Naive thymus-derived CD8-positive, alpha-beta T cell (primary cell): ENCODE data around the gene ZSCAN31. TPM values are rescaled to one million over a fixed set of nuclear protein-coding genes. Genes with fewer than 3 reads are reported as not detected.

Source experiments
- ATAC-seq, 2 donors: fragments of 150-1000 bp; cut with Tn5 transposase in 1 of 2; sonication (Bioruptor Pico), chemical (Tn5 transposase) in 1 of 2; 1 replicate in 1 of 2; 2 replicates in 1 of 2; pipeline ENCODE4 v1.10.0; 2021; ENCODE audit warnings: mild to moderate bottlenecking in 2 of 2, moderate library complexity in 2 of 2
- POLR2A ChIA-PET: fragments of 350-600 bp; sonication (Branson Sonifier 250); formaldehyde crosslinking; loops from one replicate; lab custom pipeline; 2021; ENCODE audit warnings: antibody characterized with exemption; lab: Charles Lee
- DNase-seq, 10 donors: peaks; one replicate each; pipeline versions ENCODE4 v3.0.0 to v3.0.0-alpha.2; 2020 to 2022
- H3K27ac Mint-ChIP-seq, 10 donors: one replicate each; pipeline ENCODE4 v1.8.0; 2020 to 2022; ENCODE audit warnings: mild to moderate bottlenecking in 10 of 10, mixed read lengths in 10 of 10, moderate library complexity in 4 of 10, inconsistent platforms in 1 of 10
- H3K27me3 Mint-ChIP-seq, 5 donors: one replicate each; pipeline ENCODE4 v1.8.0; 2021 to 2022; ENCODE audit warnings: mixed read lengths in 5 of 5
- H3K36me3 Mint-ChIP-seq, 3 donors: one replicate each; pipeline ENCODE4 v1.8.0; 2020 to 2022; ENCODE audit warnings: mixed read lengths in 3 of 3, mild to moderate bottlenecking in 2 of 3, inconsistent platforms in 1 of 3
- H3K4me1 Mint-ChIP-seq, 4 donors: one replicate each; pipeline ENCODE4 v1.8.0; 2021 to 2022; ENCODE audit warnings: mixed read lengths in 4 of 4
- H3K4me3 Mint-ChIP-seq, 10 donors: one replicate each; pipeline ENCODE4 v1.8.0; 2020 to 2022; ENCODE audit warnings: mild to moderate bottlenecking in 10 of 10, mixed read lengths in 10 of 10, moderate library complexity in 6 of 10, inconsistent platforms in 1 of 10
- H3K9me3 Mint-ChIP-seq, 9 donors: one replicate each; pipeline ENCODE4 v1.8.0; 2020 to 2022; ENCODE audit warnings: mixed read lengths in 9 of 9, mild to moderate bottlenecking in 3 of 9, inconsistent platforms in 1 of 9, moderate library complexity in 1 of 9
- polyA plus RNA-seq, 3 donors: library from polyadenylated mRNA; unstranded; fragments of 300-500 nt; fragmentation: Illumina TruSeq; gene quantifications; one replicate each; pipeline ENCODE4 v1.2.3, GENCODE V29; 2021
- total RNA-seq, 8 experiments: library from RNA in 2 of 8; stranded (reverse) in 2 of 8; gene quantifications; one replicate each; pipeline ENCODE4 v1.2.3 and lab custom pipeline; 2021 to 2026

Gene ZSCAN31
- total and polyA plus RNA-seq, 5 experiments from 2014 or later, result 0.79 to 2.8 (median 1.0) TPM

DNA sequence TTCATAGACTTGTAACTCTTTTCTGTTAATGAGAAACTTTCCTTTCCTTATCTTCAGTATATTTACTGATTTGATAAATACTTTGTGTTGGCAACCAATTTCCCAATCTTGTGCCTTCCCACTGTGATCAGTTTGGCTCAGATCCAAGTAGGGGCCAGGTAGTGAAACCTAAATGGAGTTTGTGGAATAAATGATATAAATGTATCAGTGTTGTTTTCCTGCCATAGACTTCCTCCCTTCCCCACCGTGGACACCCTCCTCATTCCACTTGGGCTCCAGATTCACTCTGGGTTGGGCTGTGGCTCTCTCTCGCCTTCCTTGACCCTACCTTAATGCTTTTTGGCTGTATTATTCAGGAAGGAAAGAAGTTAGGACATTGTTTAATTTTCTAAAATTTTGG lies 15.1 kb upstream of the ZSCAN31 start:
- POLR2A ChIA-PET, result interaction anchor here (0.6 kb wide), 1 partner anchor 877 kb away, joined by 3 read pairs; no protein-coding TSS in a partner anchor
- Mint-ChIP-seq H3K4me3 (peak overlapping the region; percentile 88 to 100 (median 99)), H3K9me3 (no peaks in the 10 kb centered on the region), H3K27me3 (peaks cover 2 to 18% (median 9%) of the 10 kb centered on the region in 5 donors), H3K36me3 (no peaks in the 10 kb centered on the region), H3K4me1 (peaks cover 22 to 55% (median 46%) of the 10 kb centered on the region in 4 donors), H3K27ac (peak overlapping the region in 8 of 10 donors; percentile 5 to 97 (median 77))
- DNase-seq, result no peak
- ATAC-seq, result no peak

DNA sequence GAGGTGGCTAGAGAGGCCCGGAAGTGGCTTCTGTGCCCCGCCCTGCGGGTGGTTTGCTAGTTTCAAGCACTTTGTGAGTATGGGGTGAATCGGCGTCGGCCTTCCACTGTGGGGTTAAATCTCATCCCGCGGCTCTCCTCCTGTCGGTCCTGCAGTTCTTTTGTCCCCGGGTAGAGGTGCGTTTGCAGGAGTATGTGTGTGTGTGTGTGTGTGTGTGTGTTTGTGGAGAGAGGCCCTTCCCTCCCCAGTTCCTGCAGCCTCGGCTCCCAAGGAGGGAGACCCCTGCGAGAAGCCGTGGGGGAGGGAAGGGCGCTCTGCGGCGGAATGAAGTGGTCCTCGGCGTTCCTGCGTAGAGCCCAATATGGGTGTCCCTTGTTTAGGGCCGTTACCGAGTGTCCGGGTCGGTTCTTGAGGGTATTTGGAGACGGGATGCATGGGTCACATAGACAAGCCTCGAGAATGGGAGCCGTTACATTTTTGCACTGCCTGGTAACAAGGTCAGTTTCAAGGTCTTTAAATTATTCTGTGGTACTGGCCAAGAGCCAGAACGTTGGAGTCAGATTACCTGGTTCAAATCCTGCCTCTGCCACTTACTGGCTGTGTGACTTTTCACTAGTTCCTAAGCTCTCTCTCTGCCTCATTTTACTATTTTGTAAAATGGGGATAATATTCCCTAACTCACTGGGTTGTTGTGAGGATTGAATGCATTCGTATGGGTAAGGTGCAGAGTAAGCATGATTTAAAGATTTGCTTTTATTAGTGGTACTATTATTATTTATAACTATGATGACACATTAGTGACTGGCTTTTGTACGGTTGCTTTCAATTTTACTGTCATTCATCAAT lies 14.2 kb upstream of the ZSCAN31 start, which contains the start of gene ZKSCAN3:
ZKSCAN3 (plus strand) TSS at position 56 of the 846 bp plus-strand sequence. CDS start 9,640 bp downstream, outside the sequence.
- no peaks in the 10 kb centered on the region for H3K36me3 Mint-ChIP-seq
- H3K27ac Mint-ChIP-seq, result peak within 1 kb of the TSS; percentile 91 to 98 (median 97)
- POLR2A ChIA-PET, result interaction anchor here (0.6 to 1.6 kb wide), 5 partner anchors 12 to 208 kb away, joined by 3 to 14 read pairs (median 5); partner anchors contain the start of genes ZKSCAN4, ZKSCAN8, ZSCAN26 and ZSCAN31
- peaks cover 3 to 18% (median 9%) of the 10 kb centered on the region in 5 donors for H3K27me3 Mint-ChIP-seq
- peak within 1 kb of the TSS; percentile 88 to 100 (median 99) for H3K4me3 Mint-ChIP-seq
- H3K9me3 Mint-ChIP-seq, result no peaks in the 10 kb centered on the region
- peaks cover 17 to 45% (median 36%) of the 10 kb centered on the region in 4 donors for H3K4me1 Mint-ChIP-seq
- peak; percentile 99 to 100 for ATAC-seq
- DNase-seq, result peak; percentile 59 to 90 (median 76)

DNA sequence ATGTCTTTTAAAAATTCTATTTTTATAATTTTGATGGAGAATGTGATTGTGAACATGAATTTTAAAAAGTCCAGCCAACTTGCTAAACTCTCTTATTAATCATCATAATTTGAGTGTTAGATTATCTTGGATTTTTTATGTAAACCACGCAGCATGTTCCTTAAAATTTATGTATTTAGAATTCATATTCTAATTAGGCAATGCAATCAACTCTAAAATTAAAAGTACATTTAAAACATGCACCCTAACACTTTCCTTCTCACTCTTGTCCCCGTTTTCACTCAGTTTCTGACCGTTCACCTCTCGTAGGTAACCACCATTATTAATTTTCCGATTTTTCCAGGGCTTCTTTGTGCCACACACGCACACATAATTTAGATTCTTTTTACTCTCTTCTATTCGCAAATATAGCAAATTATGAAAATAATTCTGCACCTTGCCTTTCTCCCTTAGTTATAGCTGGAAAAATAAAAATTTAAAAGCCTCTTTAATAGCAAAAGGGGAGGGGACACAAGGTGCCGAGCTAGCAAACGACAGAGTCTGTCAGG lies 13.5 kb upstream of the ZSCAN31 start:
- peaks cover 6 to 18% (median 9%) of the 10 kb centered on the region in 5 donors for H3K27me3 Mint-ChIP-seq
- peaks cover 17 to 45% (median 34%) of the 10 kb centered on the region in 4 donors for H3K4me1 Mint-ChIP-seq
- H3K4me3 Mint-ChIP-seq, result peak overlapping the region; percentile 88 to 100 (median 99)
- POLR2A ChIA-PET, result interaction anchor here (0.6 to 1.6 kb wide), 5 partner anchors 11 to 208 kb away, joined by 3 to 14 read pairs (median 5); partner anchors contain the start of genes ZKSCAN4, ZKSCAN8, ZSCAN26 and ZSCAN31
- ATAC-seq, result no peak
- H3K9me3 Mint-ChIP-seq, result no peaks in the 10 kb centered on the region
- no peak for DNase-seq
- H3K36me3 Mint-ChIP-seq, result no peaks in the 10 kb centered on the region
- peak overlapping the region; percentile 91 to 98 (median 97) for H3K27ac Mint-ChIP-seq

DNA sequence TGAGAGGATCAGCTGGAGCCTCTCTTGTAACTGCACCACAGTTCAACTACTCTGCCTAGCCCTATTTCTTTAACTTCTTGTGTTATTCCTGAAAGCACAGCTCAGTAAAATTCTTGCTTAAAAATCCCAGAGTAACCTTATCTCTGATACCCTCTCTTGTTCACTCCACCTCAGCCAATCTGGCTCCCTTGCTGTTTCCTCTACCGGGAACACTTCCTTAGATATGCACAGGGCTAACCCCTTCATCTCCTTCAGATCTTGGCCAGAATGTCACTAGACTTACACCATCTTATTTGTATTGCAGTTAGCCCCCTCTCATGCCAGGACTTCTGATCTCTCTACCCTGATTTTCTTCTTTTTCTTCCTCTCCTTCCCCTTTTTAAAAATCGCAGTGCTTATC lies 11.2 kb upstream of the ZSCAN31 start:
- Mint-ChIP-seq H3K27ac (peak overlapping the region in 1 of 10 donors; percentile 64), H3K36me3 (no peaks in the 10 kb centered on the region), H3K27me3 (peaks cover 7 to 19% (median 9%) of the 10 kb centered on the region in 5 donors), H3K4me1 (peaks cover 14 to 29% (median 26%) of the 10 kb centered on the region in 4 donors), H3K9me3 (no peaks in the 10 kb centered on the region), H3K4me3 (no peak overlapping the region)
- no peak for ATAC-seq
- no peak for DNase-seq
- POLR2A ChIA-PET, result no interaction called here

DNA sequence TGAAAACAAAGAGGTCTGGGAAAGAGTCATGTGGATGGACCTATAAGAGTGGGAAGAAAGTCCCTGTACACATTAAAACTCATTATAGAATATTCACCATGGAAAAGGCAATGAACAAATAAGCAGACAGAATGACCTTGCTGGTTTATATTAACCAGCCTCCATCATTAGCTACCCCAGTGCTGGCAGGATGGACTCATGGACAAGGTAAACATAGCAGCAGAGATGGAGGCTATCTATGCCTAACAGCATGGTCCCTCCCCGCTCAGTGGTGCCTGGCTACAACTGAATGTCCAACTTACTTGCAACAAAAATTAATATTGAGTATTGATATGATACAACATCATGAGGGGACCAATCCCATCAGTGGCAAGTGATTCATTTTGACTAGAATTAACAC lies 9.3 kb upstream of the ZSCAN31 start:
- POLR2A ChIA-PET, result interaction anchor here (0.7 to 1.0 kb wide), 2 partner anchors 10 to 17 kb away, joined by 3 to 5 read pairs; no protein-coding TSS in a partner anchor
- DNase-seq, result no peak
- Mint-ChIP-seq H3K36me3 (peaks cover 0 to 2% (median 0%) of the 10 kb centered on the region in 3 donors), H3K4me3 (no peak overlapping the region), H3K9me3 (peaks cover 0 to 7% (median 2%) of the 10 kb centered on the region in 9 donors), H3K4me1 (peaks cover 7 to 10% (median 8%) of the 10 kb centered on the region in 4 donors), H3K27ac (no peak overlapping the region), H3K27me3 (peaks cover 7 to 19% (median 9%) of the 10 kb centered on the region in 5 donors)
- ATAC-seq, result no peak

DNA sequence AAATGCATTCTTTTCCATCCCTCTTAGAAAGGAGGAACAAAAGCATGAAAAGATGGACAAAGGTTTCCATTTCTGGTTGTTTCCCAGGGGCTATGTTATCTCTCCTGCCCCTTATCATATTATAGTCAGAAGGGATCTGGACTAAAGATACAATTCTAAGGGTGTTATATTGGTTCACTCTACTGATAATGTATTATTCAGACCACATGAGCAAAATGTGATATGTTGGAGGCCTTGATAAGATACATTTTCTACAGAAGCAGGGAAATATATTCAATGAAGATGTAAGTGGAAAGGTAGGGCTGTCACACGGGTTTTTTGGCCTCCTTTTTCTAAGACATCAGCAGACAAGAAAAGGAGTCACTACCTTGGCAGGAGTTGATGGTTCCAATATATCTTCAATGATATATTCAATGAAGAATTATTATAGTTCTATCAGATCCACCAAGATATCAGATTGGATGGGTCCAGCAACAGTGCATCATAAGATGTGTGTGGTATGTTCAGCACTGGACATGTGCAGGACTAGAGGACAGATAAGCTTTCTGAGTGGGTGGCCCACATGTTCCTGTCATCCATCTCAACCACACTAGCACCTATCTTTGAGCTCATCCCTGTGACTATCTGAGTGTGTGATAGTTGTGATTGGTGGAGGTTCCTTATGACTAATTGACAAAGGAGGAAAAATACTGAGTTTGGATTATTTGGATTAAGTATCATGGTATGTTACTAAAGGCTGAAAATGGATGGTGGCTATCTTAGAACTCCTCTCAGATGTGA lies 8.1 kb upstream of the ZSCAN31 start:
- peaks cover 7 to 18% (median 9%) of the 10 kb centered on the region in 5 donors for H3K27me3 Mint-ChIP-seq
- DNase-seq (no peak), ATAC-seq (no peak)
- peaks cover 0 to 2% (median 0%) of the 10 kb centered on the region in 3 donors for H3K36me3 Mint-ChIP-seq
- no peak overlapping the region for H3K4me3 Mint-ChIP-seq
- H3K27ac Mint-ChIP-seq, result no peak overlapping the region
- POLR2A ChIA-PET, result interaction anchor here (0.7 kb wide), 1 partner anchor 19 kb away, joined by 5 read pairs; no protein-coding TSS in a partner anchor
- H3K9me3 Mint-ChIP-seq, result peaks cover 0 to 10% (median 5%) of the 10 kb centered on the region in 9 donors
- H3K4me1 Mint-ChIP-seq, result no peaks in the 10 kb centered on the region

DNA sequence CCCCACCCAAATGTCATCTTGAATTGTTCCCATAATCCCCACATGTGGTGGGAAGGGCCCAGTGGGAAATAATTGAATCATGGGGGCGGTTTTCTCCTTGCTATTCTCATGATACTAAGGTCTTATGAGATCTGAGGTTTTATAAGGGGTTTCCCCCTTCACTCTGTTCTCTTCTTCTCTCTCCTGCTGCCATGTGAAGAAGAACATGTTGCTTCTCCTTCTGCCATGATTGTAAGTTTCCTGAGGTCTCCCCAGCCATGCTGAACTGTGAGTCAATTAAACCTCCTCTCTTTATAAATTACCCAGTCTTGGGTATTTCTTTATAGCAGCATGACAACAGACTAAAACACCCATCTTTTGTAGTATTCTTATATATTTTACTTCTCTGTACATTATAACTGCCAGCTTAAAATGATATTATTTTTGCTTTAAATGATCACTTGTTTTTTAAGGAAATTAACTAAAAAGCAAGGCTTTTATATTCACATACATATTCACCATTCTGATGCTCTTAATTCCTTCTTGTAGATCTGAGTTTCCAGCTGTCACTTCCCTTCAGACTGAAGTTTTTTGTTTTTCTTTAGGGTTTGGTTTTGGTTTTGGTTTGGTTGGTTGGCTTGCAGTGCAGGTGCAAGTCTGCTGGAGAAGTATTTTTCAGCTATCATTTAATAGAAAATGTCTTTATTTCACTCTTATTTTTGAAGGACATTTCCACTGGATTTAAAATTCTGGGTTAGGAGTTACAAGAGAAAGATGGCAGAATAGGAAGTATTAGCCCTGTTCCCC lies 4.6 kb upstream of the ZSCAN31 start:
- Mint-ChIP-seq H3K27ac (no peak overlapping the region), H3K9me3 (peaks cover 0 to 10% (median 5%) of the 10 kb centered on the region in 9 donors), H3K27me3 (peaks cover 0 to 6% (median 0%) of the 10 kb centered on the region in 5 donors), H3K4me1 (no peaks in the 10 kb centered on the region), H3K36me3 (peaks cover 0 to 2% (median 0%) of the 10 kb centered on the region in 3 donors), H3K4me3 (no peak overlapping the region)
- POLR2A ChIA-PET, result no interaction called here
- DNase-seq (no peak), ATAC-seq (no peak)

DNA sequence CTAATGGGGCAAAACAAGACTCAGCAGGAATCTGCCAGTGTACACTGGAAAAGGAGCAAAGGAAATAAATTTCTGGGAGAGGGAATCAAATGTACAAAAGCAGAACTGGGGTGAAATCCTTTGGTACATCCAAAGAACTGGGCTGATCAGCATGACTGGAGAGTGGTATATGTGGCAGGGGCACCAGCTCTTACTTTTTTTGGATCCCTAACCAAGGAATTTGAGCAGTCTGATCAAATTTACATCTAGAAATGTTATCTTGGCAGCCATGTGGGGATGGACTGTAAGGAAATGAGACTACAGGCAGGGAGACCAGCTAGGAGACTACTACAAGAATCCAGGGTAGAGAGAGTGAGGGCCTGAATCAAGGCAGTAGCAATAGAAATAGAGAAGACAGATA lies 1.2 kb upstream of the ZSCAN31 start:
- H3K27me3 Mint-ChIP-seq, result no peaks in the 10 kb centered on the region
- peaks cover 0 to 10% (median 5%) of the 10 kb centered on the region in 9 donors for H3K9me3 Mint-ChIP-seq
- ATAC-seq (no peak), DNase-seq (no peak)
- H3K27ac Mint-ChIP-seq, result no peak overlapping the region
- H3K4me1 Mint-ChIP-seq, result peaks cover 0 to 11% (median 8%) of the 10 kb centered on the region in 4 donors
- POLR2A ChIA-PET, result interaction anchor here (0.7 to 0.8 kb wide), 3 partner anchors 85 to 616 kb away, joined by 3 to 5 read pairs (median 3); partner anchors contain the start of gene ZKSCAN4
- peaks cover 0 to 2% (median 0%) of the 10 kb centered on the region in 3 donors for H3K36me3 Mint-ChIP-seq
- no peak overlapping the region for H3K4me3 Mint-ChIP-seq

DNA sequence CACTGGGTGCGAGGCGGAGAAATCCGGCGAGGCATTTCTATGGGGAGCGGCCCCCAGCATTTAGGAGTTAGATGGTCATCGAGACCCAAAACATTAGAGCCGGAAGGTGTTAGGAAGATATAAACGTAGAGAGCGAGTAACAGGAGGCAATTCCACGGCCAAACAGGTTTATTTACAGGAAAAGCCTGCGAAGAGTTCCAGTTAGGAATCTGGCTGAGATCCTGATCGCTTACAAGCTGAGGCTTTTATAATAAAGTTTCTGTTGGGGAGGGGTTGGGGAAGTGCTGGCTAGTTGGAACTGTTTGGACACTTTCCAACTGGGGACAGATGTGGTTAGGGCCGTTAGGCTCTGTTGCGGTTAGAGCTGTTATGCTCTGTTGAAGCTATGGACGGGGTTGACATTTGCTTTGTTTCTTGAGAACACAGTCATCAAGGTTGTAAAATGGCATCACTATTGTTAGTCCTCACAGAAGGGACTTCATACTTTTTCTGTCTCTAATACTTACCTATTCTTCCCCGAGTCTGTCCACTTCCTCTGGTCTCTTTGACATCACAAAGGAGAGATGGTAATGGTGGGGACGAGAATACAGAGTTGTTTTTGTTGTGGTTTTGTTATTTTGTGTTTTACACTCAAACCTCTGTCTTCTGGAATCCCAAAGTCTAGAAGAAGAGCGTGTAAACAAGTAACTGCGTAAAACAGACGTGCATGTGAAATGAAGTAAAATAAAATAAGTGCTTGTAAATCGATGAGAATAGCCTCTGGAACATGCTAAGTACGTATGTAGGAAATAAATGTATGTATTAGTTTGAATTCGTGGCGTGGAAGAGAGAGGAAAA lies 554 bp upstream of the ZSCAN31 start:
- DNase-seq, result peak in 6 of 10 donors; percentile 17 to 68 (median 34)

DNA sequence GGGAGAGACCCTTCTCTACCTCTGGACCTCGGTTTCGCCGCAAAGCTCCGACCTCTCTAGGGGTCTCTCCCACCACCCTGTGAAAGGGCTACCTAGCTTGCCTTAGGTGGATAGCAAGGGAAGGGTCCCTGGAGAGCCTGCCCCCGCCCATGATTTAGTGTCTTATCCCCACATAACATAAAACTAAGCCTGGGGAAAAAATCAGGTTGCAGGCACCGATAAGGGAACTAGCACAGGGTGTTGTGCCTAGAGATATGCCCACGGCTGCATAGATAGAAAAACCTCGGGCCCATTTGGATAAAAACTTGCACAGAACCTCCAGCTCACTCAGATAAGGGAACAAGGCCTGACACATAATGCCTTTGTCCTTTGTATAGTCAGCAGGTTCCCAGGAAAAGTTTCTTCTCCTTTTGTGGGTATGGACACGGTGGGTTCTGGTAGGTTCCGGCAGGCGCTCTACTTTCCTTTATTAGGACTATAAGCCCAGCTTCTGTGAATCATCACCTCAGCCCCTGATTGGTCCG lies 846 bp downstream of the ZSCAN31 start:
- H3K27ac Mint-ChIP-seq, result no peak overlapping the region
- POLR2A ChIA-PET, result interaction anchor here (0.5 to 2.3 kb wide), 11 partner anchors 10 to 1158 kb away, joined by 3 to 15 read pairs (median 4); partner anchors contain the start of genes ZKSCAN3, ZKSCAN8, ZNF165 and ZSCAN26
- peaks cover 0 to 11% (median 8%) of the 10 kb centered on the region in 4 donors for H3K4me1 Mint-ChIP-seq
- no peaks in the 10 kb centered on the region for H3K27me3 Mint-ChIP-seq
- no peak overlapping the region for H3K4me3 Mint-ChIP-seq
- no peak for DNase-seq
- peak in 1 of 2 donors; percentile 6 for ATAC-seq
- peaks cover 0 to 3% (median under 1%) of the 10 kb centered on the region in 9 donors for H3K9me3 Mint-ChIP-seq
- no peaks in the 10 kb centered on the region for H3K36me3 Mint-ChIP-seq

More for the DNA sequence above, 554 bp upstream of the ZSCAN31 start:
- Mint-ChIP-seq H3K27me3 (no peaks in the 10 kb centered on the region), H3K4me3 (no peak overlapping the region), H3K4me1 (peaks cover 0 to 11% (median 8%) of the 10 kb centered on the region in 4 donors), H3K36me3 (peaks cover 0 to 2% (median 0%) of the 10 kb centered on the region in 3 donors), H3K9me3 (peaks cover 0 to 10% (median 5%) of the 10 kb centered on the region in 9 donors), H3K27ac (no peak overlapping the region)
- ATAC-seq, result peak; percentile 11 to 33
- POLR2A ChIA-PET, result interaction anchor here (0.7 to 2.3 kb wide), 9 partner anchors 9 to 617 kb away, joined by 3 to 15 read pairs (median 5); partner anchors contain the start of genes ZKSCAN3, ZKSCAN8 and ZSCAN26
